Measurements from ENCODE around the gene DCLK1. TPM values are rescaled to one million over a fixed set of nuclear protein-coding genes. Genes with fewer than 3 reads are reported as not detected.

DCLK1 gene
- total RNA-seq, 1 experiment from 2014 or later: not detected

DNA sequence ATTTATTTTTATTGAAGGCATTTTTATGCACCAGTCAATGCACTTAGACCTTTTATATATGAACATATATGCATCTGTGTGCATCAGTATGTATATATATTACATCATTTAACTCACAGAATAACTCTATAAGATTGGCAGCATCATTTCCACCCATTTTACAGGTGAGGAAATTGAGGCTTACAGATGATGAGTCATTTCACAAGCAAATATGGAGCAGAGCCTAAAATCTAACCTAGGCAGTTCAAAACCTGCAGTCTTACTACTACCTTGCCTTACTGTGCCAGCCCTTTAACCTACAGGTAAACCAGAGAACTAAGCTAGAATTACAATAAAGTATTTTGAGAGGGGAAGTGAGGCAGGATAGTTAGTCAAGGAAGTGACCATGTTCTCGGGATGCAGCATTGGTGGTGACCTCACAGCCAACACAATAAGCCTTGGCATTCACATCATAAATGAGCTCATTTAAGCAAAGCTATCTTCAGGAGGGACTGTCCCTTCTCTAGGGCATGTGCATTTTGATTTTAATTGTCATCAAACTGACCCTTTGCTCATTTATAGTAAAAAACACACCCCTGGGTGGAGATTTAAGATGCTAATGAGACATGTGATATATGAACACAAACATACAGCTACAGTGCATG is 274.3 kb downstream of the DCLK1 start:
- H3K27ac ChIP-seq (ENCODE audit: low read length): no peak overlapping the region
- H3K4me3 ChIP-seq (ENCODE audit: low read depth in 2 of 2, low read length in 2 of 2): no peak overlapping the region
- no peaks in the 10 kb centered on the region for H3K9me3 ChIP-seq (ENCODE audit: control insufficient read depth, insufficient read depth, low read depth, low read length)
- no peaks in the 10 kb centered on the region for H3K4me1 ChIP-seq (ENCODE audit: control insufficient read depth, insufficient read depth, low read length)
- ChIA-PET CTCF (no interaction called here), POLR2A (no interaction called here)
- H3K27me3 ChIP-seq (ENCODE audit: control insufficient read depth, insufficient read depth, low read length): no peaks in the 10 kb centered on the region
- in situ Hi-C loops (cut with HindIII; ENCODE audit: low pct_unique_long_range_greater_than_20kb, low sequenced_read_pairs): no loop called here
- no peak for ATAC-seq
- DNase-seq (ENCODE audit: low read depth, low spot score): no peak
- no TSS peak for BruUV-seq (replicated peaks)
- intact Hi-C loops (cut with micrococcal nuclease; ENCODE audit: unreplicated experiment): no loop called here
- no peak for TF ChIP-seq POLR2AphosphoS5 (IDR thresholded peaks at IDR 0.05; ENCODE audit: low read depth, low read length)
- no peak for TF ChIP-seq SIN3A (IDR thresholded peaks at IDR 0.05; ENCODE audit: borderline replicate concordance, insufficient read depth, low read depth, low read length)
- TF ChIP-seq, protein P1, sequence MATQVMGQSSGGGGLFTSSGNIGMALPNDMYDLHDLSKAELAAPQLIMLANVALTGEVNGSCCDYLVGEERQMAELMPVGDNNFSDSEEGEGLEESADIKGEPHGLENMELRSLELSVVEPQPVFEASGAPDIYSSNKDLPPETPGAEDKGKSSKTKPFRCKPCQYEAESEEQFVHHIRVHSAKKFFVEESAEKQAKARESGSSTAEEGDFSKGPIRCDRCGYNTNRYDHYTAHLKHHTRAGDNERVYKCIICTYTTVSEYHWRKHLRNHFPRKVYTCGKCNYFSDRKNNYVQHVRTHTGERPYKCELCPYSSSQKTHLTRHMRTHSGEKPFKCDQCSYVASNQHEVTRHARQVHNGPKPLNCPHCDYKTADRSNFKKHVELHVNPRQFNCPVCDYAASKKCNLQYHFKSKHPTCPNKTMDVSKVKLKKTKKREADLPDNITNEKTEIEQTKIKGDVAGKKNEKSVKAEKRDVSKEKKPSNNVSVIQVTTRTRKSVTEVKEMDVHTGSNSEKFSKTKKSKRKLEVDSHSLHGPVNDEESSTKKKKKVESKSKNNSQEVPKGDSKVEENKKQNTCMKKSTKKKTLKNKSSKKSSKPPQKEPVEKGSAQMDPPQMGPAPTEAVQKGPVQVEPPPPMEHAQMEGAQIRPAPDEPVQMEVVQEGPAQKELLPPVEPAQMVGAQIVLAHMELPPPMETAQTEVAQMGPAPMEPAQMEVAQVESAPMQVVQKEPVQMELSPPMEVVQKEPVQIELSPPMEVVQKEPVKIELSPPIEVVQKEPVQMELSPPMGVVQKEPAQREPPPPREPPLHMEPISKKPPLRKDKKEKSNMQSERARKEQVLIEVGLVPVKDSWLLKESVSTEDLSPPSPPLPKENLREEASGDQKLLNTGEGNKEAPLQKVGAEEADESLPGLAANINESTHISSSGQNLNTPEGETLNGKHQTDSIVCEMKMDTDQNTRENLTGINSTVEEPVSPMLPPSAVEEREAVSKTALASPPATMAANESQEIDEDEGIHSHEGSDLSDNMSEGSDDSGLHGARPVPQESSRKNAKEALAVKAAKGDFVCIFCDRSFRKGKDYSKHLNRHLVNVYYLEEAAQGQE (IDR thresholded peaks at IDR 0.05; ENCODE audit: insufficient read depth in 1 of 2, low read depth in 2 of 2, low read length in 1 of 2): no peak
- no peak for TF ChIP-seq TCF7L2 (IDR thresholded peaks at IDR 0.05; ENCODE audit: low read depth, low read length)
- TF ChIP-seq, protein P2, sequence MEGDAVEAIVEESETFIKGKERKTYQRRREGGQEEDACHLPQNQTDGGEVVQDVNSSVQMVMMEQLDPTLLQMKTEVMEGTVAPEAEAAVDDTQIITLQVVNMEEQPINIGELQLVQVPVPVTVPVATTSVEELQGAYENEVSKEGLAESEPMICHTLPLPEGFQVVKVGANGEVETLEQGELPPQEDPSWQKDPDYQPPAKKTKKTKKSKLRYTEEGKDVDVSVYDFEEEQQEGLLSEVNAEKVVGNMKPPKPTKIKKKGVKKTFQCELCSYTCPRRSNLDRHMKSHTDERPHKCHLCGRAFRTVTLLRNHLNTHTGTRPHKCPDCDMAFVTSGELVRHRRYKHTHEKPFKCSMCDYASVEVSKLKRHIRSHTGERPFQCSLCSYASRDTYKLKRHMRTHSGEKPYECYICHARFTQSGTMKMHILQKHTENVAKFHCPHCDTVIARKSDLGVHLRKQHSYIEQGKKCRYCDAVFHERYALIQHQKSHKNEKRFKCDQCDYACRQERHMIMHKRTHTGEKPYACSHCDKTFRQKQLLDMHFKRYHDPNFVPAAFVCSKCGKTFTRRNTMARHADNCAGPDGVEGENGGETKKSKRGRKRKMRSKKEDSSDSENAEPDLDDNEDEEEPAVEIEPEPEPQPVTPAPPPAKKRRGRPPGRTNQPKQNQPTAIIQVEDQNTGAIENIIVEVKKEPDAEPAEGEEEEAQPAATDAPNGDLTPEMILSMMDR (IDR thresholded peaks at IDR 0.05): no peak
- no peaks in the 10 kb centered on the region for H3K36me3 ChIP-seq (ENCODE audit: control insufficient read depth, insufficient read depth, low read length)

DNA sequence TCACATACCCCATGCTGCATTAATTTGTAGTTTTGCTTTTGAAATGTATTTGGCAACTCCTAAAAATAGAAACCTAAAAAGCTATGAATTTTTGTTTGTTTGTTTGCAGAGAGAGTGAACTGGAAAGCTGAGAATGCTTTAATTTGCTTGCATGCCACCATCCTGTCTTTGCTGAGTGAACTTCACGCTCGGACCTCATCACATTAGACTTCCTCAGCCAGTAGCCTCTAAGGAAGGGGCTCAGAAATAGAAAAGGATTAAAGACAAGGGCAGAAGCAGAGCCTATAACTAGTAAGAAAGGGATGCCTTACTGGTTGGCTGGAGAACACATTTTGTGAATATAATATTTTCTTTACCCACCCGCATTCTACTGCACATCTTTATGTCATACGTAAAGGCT is 275.1 kb downstream of the DCLK1 start:
- Histone ChIP-seq H3K4me3 (ENCODE audit: low read depth in 2 of 2, low read length in 2 of 2) (no peak overlapping the region), H3K36me3 (ENCODE audit: control insufficient read depth, insufficient read depth, low read length) (no peaks in the 10 kb centered on the region), H3K4me1 (ENCODE audit: control insufficient read depth, insufficient read depth, low read length) (no peaks in the 10 kb centered on the region), H3K27me3 (ENCODE audit: control insufficient read depth, insufficient read depth, low read length) (no peaks in the 10 kb centered on the region), H3K9me3 (ENCODE audit: control insufficient read depth, insufficient read depth, low read depth, low read length) (no peaks in the 10 kb centered on the region), H3K27ac (ENCODE audit: low read length) (no peak overlapping the region)
- CTCF ChIA-PET: no interaction called here
- DNase-seq (ENCODE audit: low read depth, low spot score) (no peak), ATAC-seq (no peak)
- TF ChIP-seq, protein P2 (IDR thresholded peaks at IDR 0.05): no peak
- TF ChIP-seq, protein P1 (IDR thresholded peaks at IDR 0.05; ENCODE audit: insufficient read depth in 1 of 2, low read depth in 2 of 2, low read length in 1 of 2): no peak
- no peak for TF ChIP-seq SIN3A (IDR thresholded peaks at IDR 0.05; ENCODE audit: borderline replicate concordance, insufficient read depth, low read depth, low read length)
- no peak for TF ChIP-seq POLR2AphosphoS5 (IDR thresholded peaks at IDR 0.05; ENCODE audit: low read depth, low read length)
- TF ChIP-seq TCF7L2 (IDR thresholded peaks at IDR 0.05; ENCODE audit: low read depth, low read length): no peak
- BruUV-seq (replicated peaks): no TSS peak
- POLR2A ChIA-PET: no interaction called here
- in situ Hi-C loops (cut with HindIII; ENCODE audit: low pct_unique_long_range_greater_than_20kb, low sequenced_read_pairs): no loop called here
- intact Hi-C loops (cut with micrococcal nuclease; ENCODE audit: unreplicated experiment): no loop called here
